SJCRH30 (cell line): ENCODE results near the gene SRP9. TPM values are rescaled to one million over a fixed set of nuclear protein-coding genes. Genes with fewer than 3 reads are reported as not detected.

Experiments
- DNase-seq, 2 experiments: peaks; one replicate each; pipeline ENCODE4 v3.0.0-alpha.2; 2015 to 2020
- H3K27ac ChIP-seq: fragments of 250-450 bp; sonication (Bioruptor Pico); 2 replicates; pipeline ENCODE4 v1.5.1; 2020; ENCODE audit warnings: mild to moderate bottlenecking, moderate library complexity
- H3K27me3 ChIP-seq: fragments of 250-450 bp; sonication (Bioruptor Pico); 2 replicates; pipeline ENCODE4 v1.5.1; 2020; ENCODE audit warnings: mild to moderate bottlenecking, moderate library complexity
- H3K36me3 ChIP-seq: fragments of 250-450 bp; sonication (Bioruptor Pico); 2 replicates; pipeline ENCODE4 v1.5.1; 2020; ENCODE audit warnings: mild to moderate bottlenecking, moderate library complexity
- H3K4me1 ChIP-seq: fragments of 250-450 bp; sonication (Bioruptor Pico); 2 replicates; pipeline ENCODE4 v1.5.1; 2020; ENCODE audit warnings: mild to moderate bottlenecking, moderate library complexity
- H3K4me3 ChIP-seq: fragments of 250-450 bp; sonication (Bioruptor Pico); 2 replicates; pipeline ENCODE4 v1.5.1; 2020; ENCODE audit warnings: mild to moderate bottlenecking, moderate library complexity
- H3K9me3 ChIP-seq: fragments of 250-450 bp; sonication (Bioruptor Pico); replicated peaks from 2 replicates; pipeline ENCODE4 v1.5.1; 2020; ENCODE audit warnings: mild to moderate bottlenecking, moderate library complexity
- total RNA-seq: library from RNA; depleted of rRNA; stranded (reverse); fragments of >200 nt; shearing (Covaris generic); gene quantifications from 2 replicates; pipeline ENCODE4 v1.2.3, GENCODE V29; 2014; rRNA removed

The SRP9 gene
- 618 and 654 TPM in 2 replicates for total RNA-seq

GRCh38 chr1:225777583-225778336, at the start of gene SRP9:
SRP9 (plus strand) TSS chr1:225777826; CDS start chr1:225777941, 115 bp downstream.
- Histone ChIP-seq H3K9me3 (no peaks in the 10 kb centered on the region), H3K27ac (peak within 1 kb of the TSS; percentile 99), H3K27me3 (no peaks in the 10 kb centered on the region), H3K4me3 (peak within 1 kb of the TSS; percentile 88), H3K4me1 (peaks cover 14% of the 10 kb centered on the region; the same call in 1 of the 2 replicates), H3K36me3 (peaks cover 15% of the 10 kb centered on the region; the same call in 1 of the 2 replicates)
- peak; percentile 100 for DNase-seq

GRCh38 chr1:225731491-225731890, 46.1 kb upstream of the SRP9 start:
- H3K9me3 ChIP-seq = no peaks in the 10 kb centered on the region
- H3K4me3 ChIP-seq = no peak overlapping the region
- no peak overlapping the region for H3K27ac ChIP-seq
- H3K36me3 ChIP-seq = no peaks in the 10 kb centered on the region
- no peaks in the 10 kb centered on the region for H3K27me3 ChIP-seq
- DNase-seq = no peak
- peaks cover 11% of the 10 kb centered on the region for H3K4me1 ChIP-seq

GRCh38 chr1:225733254-225733653, 44.4 kb upstream of the SRP9 start:
- no peaks in the 10 kb centered on the region for H3K27me3 ChIP-seq
- no peaks in the 10 kb centered on the region for H3K9me3 ChIP-seq
- no peaks in the 10 kb centered on the region for H3K36me3 ChIP-seq
- peak in 1 of 2 experiments; percentile 30 for DNase-seq
- H3K4me1 ChIP-seq = peaks cover 22% of the 10 kb centered on the region
- no peak overlapping the region for H3K27ac ChIP-seq
- no peak overlapping the region for H3K4me3 ChIP-seq

GRCh38 chr1:225735252-225736149, 42.1 kb upstream of the SRP9 start:
- H3K9me3 ChIP-seq = no peaks in the 10 kb centered on the region
- H3K4me1 ChIP-seq = peaks cover 22% of the 10 kb centered on the region
- no peak overlapping the region for H3K27ac ChIP-seq
- H3K4me3 ChIP-seq = no peak overlapping the region
- H3K36me3 ChIP-seq = no peaks in the 10 kb centered on the region
- H3K27me3 ChIP-seq = no peaks in the 10 kb centered on the region
- DNase-seq = peak; percentile 70 to 72

- Histone ChIP-seq H3K27me3 (no peaks in the 10 kb centered on the region), H3K27ac (no peak overlapping the region), H3K4me1 (peaks cover 22% of the 10 kb centered on the region), H3K4me3 (peak overlapping the region; percentile 2; the same call in 1 of the 2 replicates), H3K36me3 (no peaks in the 10 kb centered on the region), H3K9me3 (no peaks in the 10 kb centered on the region)
- peak in 1 of 2 experiments; percentile 39 for DNase-seq
These were observed 41.1 kb upstream of the SRP9 start for GRCh38 chr1:225736437-225737098.

GRCh38 chr1:225737161-225737560, 40.5 kb upstream of the SRP9 start:
- Histone ChIP-seq H3K27ac (no peak overlapping the region), H3K36me3 (no peaks in the 10 kb centered on the region), H3K4me1 (peaks cover 22% of the 10 kb centered on the region), H3K4me3 (no peak overlapping the region), H3K9me3 (no peaks in the 10 kb centered on the region), H3K27me3 (no peaks in the 10 kb centered on the region)
- no peak for DNase-seq

- Histone ChIP-seq H3K9me3 (no peaks in the 10 kb centered on the region), H3K27ac (no peak overlapping the region), H3K27me3 (no peaks in the 10 kb centered on the region), H3K4me3 (no peak overlapping the region), H3K4me1 (peaks cover 22% of the 10 kb centered on the region), H3K36me3 (no peaks in the 10 kb centered on the region)
- DNase-seq = no peak
These were observed 39.8 kb upstream of the SRP9 start for GRCh38 chr1:225737866-225738265.

GRCh38 chr1:225738763-225739162, 38.9 kb upstream of the SRP9 start:
- Histone ChIP-seq H3K36me3 (no peaks in the 10 kb centered on the region), H3K4me3 (no peak overlapping the region), H3K9me3 (no peaks in the 10 kb centered on the region), H3K4me1 (peaks cover 22% of the 10 kb centered on the region), H3K27ac (no peak overlapping the region), H3K27me3 (no peaks in the 10 kb centered on the region)
- DNase-seq = no peak

- H3K9me3 ChIP-seq = no peaks in the 10 kb centered on the region
- peaks cover 22% of the 10 kb centered on the region for H3K4me1 ChIP-seq
- H3K27ac ChIP-seq = no peak overlapping the region
- DNase-seq = no peak
- H3K36me3 ChIP-seq = no peaks in the 10 kb centered on the region
- H3K27me3 ChIP-seq = no peaks in the 10 kb centered on the region
- no peak overlapping the region for H3K4me3 ChIP-seq
These were observed 38.0 kb upstream of the SRP9 start for GRCh38 chr1:225739542-225740107.

GRCh38 chr1:225744745-225745144, 32.9 kb upstream of the SRP9 start:
- Histone ChIP-seq H3K9me3 (no peaks in the 10 kb centered on the region), H3K36me3 (no peaks in the 10 kb centered on the region), H3K27ac (no peak overlapping the region), H3K4me1 (0 out of 2 replicates have a peak, but pooled peaks cover under 1% of the 10 kb centered on the region), H3K4me3 (no peak overlapping the region), H3K27me3 (no peaks in the 10 kb centered on the region)
- DNase-seq = no peak

GRCh38 chr1:225745273-225745672, 32.4 kb upstream of the SRP9 start:
- Histone ChIP-seq H3K27me3 (no peaks in the 10 kb centered on the region), H3K4me1 (peaks cover 5% of the 10 kb centered on the region), H3K27ac (no peak overlapping the region), H3K9me3 (no peaks in the 10 kb centered on the region), H3K36me3 (no peaks in the 10 kb centered on the region), H3K4me3 (no peak overlapping the region)
- DNase-seq = no peak

GRCh38 chr1:225746361-225747179, 31.1 kb upstream of the SRP9 start:
- peak overlapping the region; percentile 4; the same call in 1 of the 2 replicates for H3K27ac ChIP-seq
- H3K4me3 ChIP-seq = peak overlapping the region; percentile 40
- no peaks in the 10 kb centered on the region for H3K9me3 ChIP-seq
- no peaks in the 10 kb centered on the region for H3K36me3 ChIP-seq
- no peaks in the 10 kb centered on the region for H3K27me3 ChIP-seq
- peak; percentile 38 to 68 for DNase-seq
- H3K4me1 ChIP-seq = peaks cover 16% of the 10 kb centered on the region

- Histone ChIP-seq H3K4me3 (no peak overlapping the region), H3K36me3 (no peaks in the 10 kb centered on the region), H3K27me3 (no peaks in the 10 kb centered on the region), H3K27ac (no peak overlapping the region), H3K4me1 (peaks cover 16% of the 10 kb centered on the region), H3K9me3 (no peaks in the 10 kb centered on the region)
- DNase-seq = no peak
These were observed 30.1 kb upstream of the SRP9 start for GRCh38 chr1:225747566-225747965.

- Histone ChIP-seq H3K4me1 (peaks cover 16% of the 10 kb centered on the region), H3K36me3 (no peaks in the 10 kb centered on the region), H3K9me3 (no peaks in the 10 kb centered on the region), H3K27ac (no peak overlapping the region), H3K4me3 (no peak overlapping the region), H3K27me3 (no peaks in the 10 kb centered on the region)
- DNase-seq = no peak
These were observed 29.1 kb upstream of the SRP9 start for GRCh38 chr1:225748529-225748928.
